DND-41 (cell line): ENCODE measurements around the gene SDR9C7.
"Not testable (repeated sequence)": the region's sequence is repeated elsewhere in the genome, so short reads cannot be mapped to it uniquely, and the experiment has no call there.

Experiments
- ATAC-seq: fragments of 200-7000 bp; cut with Tn5 transposase; 3 replicates; pipeline ENCODE4 v1.9.1; 2021; ENCODE audit warnings: low read depth; ENCODE audit not compliant: insufficient read depth
- DNase-seq: peaks from one replicate; pipeline ENCODE4 v3.0.0-alpha.2; 2020
- H2AFZ ChIP-seq: 2 replicates; pipeline ENCODE4 v1.6.0; 2012; ENCODE audit warnings: low read depth, low read length
- H3K27ac ChIP-seq: 2 replicates; pipeline ENCODE4 v1.5.1; 2012; ENCODE audit warnings: low read length, inconsistent platforms
- H3K27me3 ChIP-seq: fragments of 200-600 bp; sonication (generic); 2 replicates; pipeline ENCODE4 v1.6.0; 2012; ENCODE audit warnings: low read length, mild to moderate bottlenecking, inconsistent platforms; ENCODE audit not compliant: insufficient read depth, poor library complexity
- H3K36me3 ChIP-seq: 2 replicates; pipeline ENCODE4 v1.5.1; 2012; ENCODE audit warnings: low read length, inconsistent platforms; ENCODE audit not compliant: insufficient read depth
- H3K4me1 ChIP-seq: 2 replicates; pipeline ENCODE4 v1.5.1; 2012; ENCODE audit warnings: mild to moderate bottlenecking, low read length; ENCODE audit not compliant: insufficient read depth
- H3K4me2 ChIP-seq: 2 replicates; pipeline ENCODE4 v1.6.0; 2012; ENCODE audit warnings: mild to moderate bottlenecking, moderate library complexity, low read length, inconsistent platforms; ENCODE audit not compliant: insufficient read depth
- H3K4me3 ChIP-seq, 2 experiments: fragments of 200-600 bp in 1 of 2; shearing (Covaris generic) in 1 of 2; 2 replicates each; pipeline ENCODE4 v1.5.1; 2012 to 2016; ENCODE audit warnings: inconsistent platforms in 2 of 2, low read length in 2 of 2, mild to moderate bottlenecking in 2 of 2, low read depth in 1 of 2, moderate library complexity in 1 of 2
- H3K79me2 ChIP-seq: 2 replicates; pipeline ENCODE4 v1.6.0; 2012; ENCODE audit warnings: low read length, inconsistent platforms; ENCODE audit not compliant: insufficient read depth
- H3K9ac ChIP-seq: 2 replicates; pipeline ENCODE4 v1.6.0; 2012; ENCODE audit warnings: low read depth, mild to moderate bottlenecking, inconsistent platforms, low read length, moderate library complexity
- H3K9me3 ChIP-seq: 2 replicates; pipeline ENCODE4 v1.5.1; 2012; ENCODE audit warnings: low read length, moderate library complexity, mild to moderate bottlenecking, inconsistent platforms; ENCODE audit not compliant: insufficient read depth, severe bottlenecking
- H4K20me1 ChIP-seq: 2 replicates; pipeline ENCODE4 v1.6.0; 2012; ENCODE audit warnings: low read length; ENCODE audit not compliant: insufficient read depth
- CTCF ChIP-seq: IDR thresholded peaks from 2 replicates; pipeline ENCODE4 v1.5.1; 2012; ENCODE audit warnings: borderline replicate concordance, low read length, moderate library complexity, mild to moderate bottlenecking; ENCODE audit not compliant: poor library complexity, severe bottlenecking; ENCODE audit errors: extremely low read depth
- EZH2 ChIP-seq: IDR thresholded peaks from 3 replicates; pipeline ENCODE4 v1.6.1; 2012; ENCODE audit warnings: borderline replicate concordance, low read depth, mild to moderate bottlenecking, moderate library complexity, low read length, inconsistent platforms; ENCODE audit not compliant: severe bottlenecking

SDR9C7 gene

GRCh38 chr12:56898938-56899337, 35.3 kb downstream of the SDR9C7 start:
- no peak for DNase-seq
- Histone ChIP-seq H3K9me3 (peaks cover 29% of the 10 kb centered on the region), H3K4me3 (no peak overlapping the region), H3K9ac (no peak overlapping the region), H3K4me1 (no peaks in the 10 kb centered on the region), H3K79me2 (no peaks in the 10 kb centered on the region), H4K20me1 (no peaks in the 10 kb centered on the region), H3K27me3 (no peaks in the 10 kb centered on the region), H3K27ac (no peak overlapping the region), H2AFZ (no peak overlapping the region), H3K4me2 (no peak overlapping the region), H3K36me3 (no peaks in the 10 kb centered on the region)
- no peak for ATAC-seq
- TF ChIP-seq CTCF (no peak), EZH2 (no peak)

DNA sequence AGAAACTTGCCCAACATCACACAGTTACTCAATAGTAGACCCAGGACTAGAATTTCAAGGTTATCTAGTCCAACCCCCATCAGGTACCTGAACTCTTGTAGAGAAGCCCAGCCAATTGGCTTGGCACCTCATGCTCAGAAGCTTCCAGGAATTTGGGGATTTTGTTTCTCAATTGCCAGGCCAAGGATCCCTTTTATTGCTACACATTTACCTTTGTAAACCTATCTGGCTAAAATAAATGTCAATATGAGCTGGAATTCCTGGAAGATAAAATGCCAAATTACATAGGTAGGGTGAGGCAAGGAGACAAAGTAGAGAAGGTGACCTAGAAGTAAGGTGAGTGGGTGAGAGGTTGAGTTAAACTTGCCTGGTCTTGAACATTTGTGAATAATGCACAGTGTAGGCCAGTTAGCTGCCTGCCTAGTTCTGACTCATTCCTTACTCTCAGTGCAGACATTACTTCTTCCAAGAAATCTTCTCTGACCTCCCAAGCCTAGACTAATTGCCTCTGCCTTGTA, 36.3 kb downstream of the SDR9C7 start:
- Histone ChIP-seq H3K27ac (no peak overlapping the region), H3K4me2 (no peak overlapping the region), H3K79me2 (no peaks in the 10 kb centered on the region), H3K4me3 (no peak overlapping the region), H2AFZ (no peak overlapping the region), H3K9ac (no peak overlapping the region), H4K20me1 (no peaks in the 10 kb centered on the region), H3K36me3 (no peaks in the 10 kb centered on the region), H3K27me3 (no peaks in the 10 kb centered on the region), H3K4me1 (no peaks in the 10 kb centered on the region), H3K9me3 (peaks cover 25% of the 10 kb centered on the region)
- DNase-seq (no peak), ATAC-seq (no peak)
- TF ChIP-seq EZH2 (no peak), CTCF (no peak)

DNA sequence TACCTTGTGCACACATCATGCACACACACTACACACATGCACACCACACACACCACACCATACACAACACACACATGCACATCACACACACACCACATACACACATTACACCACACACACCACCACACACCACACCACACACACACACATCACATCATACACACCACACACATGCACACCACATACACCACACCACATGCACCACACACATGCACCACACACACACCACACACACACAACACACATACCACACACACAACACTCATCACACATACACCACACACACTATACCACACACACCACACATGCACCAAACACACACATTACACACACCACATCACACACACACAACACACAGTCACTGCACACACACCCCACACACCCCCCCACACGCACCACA, 38.1 kb downstream of the SDR9C7 start:
- ATAC-seq, result no peak
- Histone ChIP-seq H3K4me1 (no peaks in the 10 kb centered on the region), H3K36me3 (no peaks in the 10 kb centered on the region), H4K20me1 (no peaks in the 10 kb centered on the region), H3K9me3 (peaks cover 15% of the 10 kb centered on the region), H3K27ac (no peak overlapping the region), H2AFZ (no peak overlapping the region), H3K27me3 (no peaks in the 10 kb centered on the region), H3K4me2 (no peak overlapping the region), H3K4me3 (no peak overlapping the region), H3K79me2 (no peaks in the 10 kb centered on the region), H3K9ac (no peak overlapping the region)
- no peak for TF ChIP-seq EZH2
- no peak for TF ChIP-seq CTCF
- DNase-seq, result no peak

- no peaks in the 10 kb centered on the region for H3K36me3 ChIP-seq
- TF ChIP-seq CTCF, result no peak
- no peak for TF ChIP-seq EZH2
- no peaks in the 10 kb centered on the region for H3K27me3 ChIP-seq
- H3K4me2 ChIP-seq, result no peak overlapping the region
- ATAC-seq (no peak), DNase-seq (no peak)
- H3K27ac ChIP-seq, result no peak overlapping the region
- H3K79me2 ChIP-seq, result no peaks in the 10 kb centered on the region
- no peaks in the 10 kb centered on the region for H4K20me1 ChIP-seq
- no peaks in the 10 kb centered on the region for H3K4me1 ChIP-seq
- H3K9me3 ChIP-seq, result peaks cover 3% of the 10 kb centered on the region
- H2AFZ ChIP-seq, result no peak overlapping the region
- H3K9ac ChIP-seq, result no peak overlapping the region
- H3K4me3 ChIP-seq, result no peak overlapping the region
Observed at GRCh38 chr12:56894698-56895368, 39.4 kb downstream of the SDR9C7 start.

GRCh38 chr12:56891885-56892284, 42.3 kb downstream of the SDR9C7 start:
- not testable (repeated sequence) for H4K20me1 ChIP-seq, DNase-seq, H2AFZ ChIP-seq, H3K79me2 ChIP-seq, H3K27ac ChIP-seq, H3K4me1 ChIP-seq, H3K4me3 ChIP-seq, H3K9me3 ChIP-seq, H3K27me3 ChIP-seq, H3K9ac ChIP-seq, ATAC-seq, H3K4me2 ChIP-seq, H3K36me3 ChIP-seq
